Activated B cell treated with CpG ODN at 0.5 μM for 24 hours (primary cell): ENCODE data around the gene CST5. TPM values are rescaled to one million over a fixed set of nuclear protein-coding genes. Genes with fewer than 3 reads are reported as not detected.

Experiments used
- ATAC-seq: fragments of 200-7000 bp; cut with Tn5 transposase; one replicate; pipeline ENCODE4 v1.10.0; 2021; ENCODE audit warnings: low read depth, mild to moderate bottlenecking, moderate library complexity
- CTCF ChIA-PET: fragments of 350-600 bp; sonication (Branson Sonifier 250); formaldehyde crosslinking; loops from one replicate; lab custom pipeline; 2021; ENCODE audit warnings: antibody characterized with exemption; lab: Charles Lee
- POLR2A ChIA-PET: fragments of 350-600 bp; sonication (Branson Sonifier 250); formaldehyde crosslinking; loops from one replicate; lab custom pipeline; 2021; ENCODE audit warnings: antibody characterized with exemption; lab: Charles Lee
- DNase-seq: peaks from one replicate; pipeline ENCODE4 v3.0.0; 2022
- H3K27ac Mint-ChIP-seq: one replicate; pipeline ENCODE4 v1.8.0; 2020; ENCODE audit warnings: mixed read lengths
- H3K27me3 Mint-ChIP-seq: one replicate; pipeline ENCODE4 v1.8.0; 2021; ENCODE audit warnings: mixed read lengths
- H3K36me3 Mint-ChIP-seq: one replicate; pipeline ENCODE4 v1.8.0; 2021; ENCODE audit warnings: low read depth, mixed read lengths
- H3K4me1 Mint-ChIP-seq: one replicate; pipeline ENCODE4 v1.8.0; 2021; ENCODE audit warnings: mixed read lengths
- H3K4me3 Mint-ChIP-seq: one replicate; pipeline ENCODE4 v1.8.0; 2020; ENCODE audit warnings: mild to moderate bottlenecking, mixed read lengths
- H3K9me3 Mint-ChIP-seq: one replicate; pipeline ENCODE4 v1.8.0; 2020; ENCODE audit warnings: mixed read lengths
- intact Hi-C: fragments of 100-400 bp; cut with micrococcal nuclease; formaldehyde crosslinking; loops from one replicate; pipeline ENCODE4 v1.15.1; 2024
- total RNA-seq: library from RNA; stranded (reverse); gene quantifications from 2 replicates; pipeline ENCODE4 v1.2.3, GENCODE V29; 2022
- TF ChIP-seq, protein P1 (sequence below): fragments of 200-600 bp; IDR thresholded peaks from one replicate; pipeline ENCODE4 v1.8.0; 2022; ENCODE audit warnings: antibody characterized with exemption, mild to moderate bottlenecking

The CST5 gene, protein sequence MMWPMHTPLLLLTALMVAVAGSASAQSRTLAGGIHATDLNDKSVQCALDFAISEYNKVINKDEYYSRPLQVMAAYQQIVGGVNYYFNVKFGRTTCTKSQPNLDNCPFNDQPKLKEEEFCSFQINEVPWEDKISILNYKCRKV
- total RNA-seq: not detected in 2 replicates

DNA sequence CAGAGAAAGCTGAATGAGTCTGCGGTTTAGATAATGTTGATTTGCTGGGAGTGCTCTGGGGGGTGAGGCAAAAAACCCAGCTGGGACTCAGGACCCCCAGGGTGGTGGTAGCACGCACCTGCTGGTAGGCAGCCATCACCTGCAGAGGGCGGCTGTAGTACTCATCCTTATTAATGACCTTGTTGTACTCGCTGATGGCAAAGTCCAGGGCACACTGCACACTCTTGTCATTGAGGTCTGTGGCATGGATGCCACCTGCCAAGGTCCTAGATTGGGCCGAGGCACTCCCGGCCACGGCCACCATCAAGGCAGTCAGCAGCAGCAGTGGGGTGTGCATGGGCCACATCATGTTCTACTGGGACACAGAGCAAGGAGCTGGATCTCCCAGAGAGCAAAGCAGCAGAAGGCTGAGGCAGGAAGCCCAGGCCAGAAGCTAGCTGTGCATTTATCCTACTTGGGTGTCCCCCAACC lies at the start of gene CST5:
CST5 (minus strand) TSS at position 421 of the 471 bp plus-strand sequence; CDS start at position 349, 72 bp downstream.
- no peak within 1 kb of the TSS for H3K4me3 Mint-ChIP-seq

DNA sequence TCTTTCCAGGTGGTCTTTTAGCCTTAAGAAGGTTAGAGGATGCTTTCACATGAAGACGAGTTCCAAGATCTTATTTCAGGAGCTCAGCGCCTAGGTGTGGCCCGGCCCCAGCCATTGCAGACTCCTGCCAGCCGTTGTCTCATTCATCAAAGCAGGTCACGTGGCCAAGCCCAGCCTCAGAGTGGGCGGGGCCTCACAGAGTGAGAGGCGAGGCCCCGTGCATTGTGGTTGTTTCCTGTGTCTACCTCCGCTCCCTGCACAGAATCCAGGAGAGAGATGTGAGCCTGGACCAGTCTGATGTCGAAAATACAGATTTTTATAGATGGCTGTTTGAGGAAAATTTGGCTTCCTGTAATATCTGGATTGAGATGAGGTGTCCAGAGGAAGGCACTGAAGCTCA lies 49.2 kb upstream of the CST5 start:
- TF ChIP-seq, protein P1, sequence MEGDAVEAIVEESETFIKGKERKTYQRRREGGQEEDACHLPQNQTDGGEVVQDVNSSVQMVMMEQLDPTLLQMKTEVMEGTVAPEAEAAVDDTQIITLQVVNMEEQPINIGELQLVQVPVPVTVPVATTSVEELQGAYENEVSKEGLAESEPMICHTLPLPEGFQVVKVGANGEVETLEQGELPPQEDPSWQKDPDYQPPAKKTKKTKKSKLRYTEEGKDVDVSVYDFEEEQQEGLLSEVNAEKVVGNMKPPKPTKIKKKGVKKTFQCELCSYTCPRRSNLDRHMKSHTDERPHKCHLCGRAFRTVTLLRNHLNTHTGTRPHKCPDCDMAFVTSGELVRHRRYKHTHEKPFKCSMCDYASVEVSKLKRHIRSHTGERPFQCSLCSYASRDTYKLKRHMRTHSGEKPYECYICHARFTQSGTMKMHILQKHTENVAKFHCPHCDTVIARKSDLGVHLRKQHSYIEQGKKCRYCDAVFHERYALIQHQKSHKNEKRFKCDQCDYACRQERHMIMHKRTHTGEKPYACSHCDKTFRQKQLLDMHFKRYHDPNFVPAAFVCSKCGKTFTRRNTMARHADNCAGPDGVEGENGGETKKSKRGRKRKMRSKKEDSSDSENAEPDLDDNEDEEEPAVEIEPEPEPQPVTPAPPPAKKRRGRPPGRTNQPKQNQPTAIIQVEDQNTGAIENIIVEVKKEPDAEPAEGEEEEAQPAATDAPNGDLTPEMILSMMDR: no peak
- no peaks in the 10 kb centered on the region for H3K27me3 Mint-ChIP-seq
- intact Hi-C loops: no loop called here
- H3K9me3 Mint-ChIP-seq: no peaks in the 10 kb centered on the region
- no peak overlapping the region for H3K4me3 Mint-ChIP-seq
- no peaks in the 10 kb centered on the region for H3K4me1 Mint-ChIP-seq
- no peaks in the 10 kb centered on the region for H3K36me3 Mint-ChIP-seq
- no peak overlapping the region for H3K27ac Mint-ChIP-seq
- ChIA-PET CTCF (no interaction called here), POLR2A (no interaction called here)
- ATAC-seq (no peak), DNase-seq (no peak)

More for the DNA sequence above, at the start of gene CST5:
- TF ChIP-seq, protein P1: no peak
- no peaks in the 10 kb centered on the region for H3K9me3 Mint-ChIP-seq
- ATAC-seq (no peak), DNase-seq (no peak)
- intact Hi-C loops: no loop called here
- H3K27me3 Mint-ChIP-seq: no peaks in the 10 kb centered on the region
- CTCF ChIA-PET: no interaction called here
- POLR2A ChIA-PET: no interaction called here
- H3K27ac Mint-ChIP-seq: no peak within 1 kb of the TSS
- peaks cover 2% of the 10 kb centered on the region for H3K4me1 Mint-ChIP-seq
- no peaks in the 10 kb centered on the region for H3K36me3 Mint-ChIP-seq

DNA sequence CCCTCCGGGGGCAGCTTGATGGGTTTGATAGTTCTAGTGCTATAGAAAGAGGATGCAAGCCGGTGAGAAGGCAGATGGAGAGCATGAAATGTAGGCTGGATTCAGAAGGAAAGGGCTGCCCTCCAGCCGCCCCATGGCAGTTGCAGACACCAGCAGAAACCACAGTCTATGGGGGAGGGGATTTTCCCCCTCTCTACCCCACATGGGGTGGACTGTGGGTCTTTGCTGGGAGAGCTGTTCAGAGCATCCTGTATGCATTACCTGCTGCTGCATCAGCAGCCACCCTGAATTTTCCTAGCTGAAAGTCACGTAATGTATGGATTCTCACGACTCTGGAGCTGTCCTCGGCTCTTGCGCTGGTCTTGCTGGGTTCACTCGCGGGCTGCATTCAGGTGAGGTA lies 48.8 kb upstream of the CST5 start:
- TF ChIP-seq, protein P1: no peak
- Mint-ChIP-seq H3K36me3 (no peaks in the 10 kb centered on the region), H3K9me3 (no peaks in the 10 kb centered on the region), H3K27ac (no peak overlapping the region), H3K27me3 (no peaks in the 10 kb centered on the region), H3K4me3 (no peak overlapping the region), H3K4me1 (no peaks in the 10 kb centered on the region)
- DNase-seq (no peak), ATAC-seq (no peak)
- intact Hi-C loops: no loop called here
- ChIA-PET POLR2A (no interaction called here), CTCF (no interaction called here)

DNA sequence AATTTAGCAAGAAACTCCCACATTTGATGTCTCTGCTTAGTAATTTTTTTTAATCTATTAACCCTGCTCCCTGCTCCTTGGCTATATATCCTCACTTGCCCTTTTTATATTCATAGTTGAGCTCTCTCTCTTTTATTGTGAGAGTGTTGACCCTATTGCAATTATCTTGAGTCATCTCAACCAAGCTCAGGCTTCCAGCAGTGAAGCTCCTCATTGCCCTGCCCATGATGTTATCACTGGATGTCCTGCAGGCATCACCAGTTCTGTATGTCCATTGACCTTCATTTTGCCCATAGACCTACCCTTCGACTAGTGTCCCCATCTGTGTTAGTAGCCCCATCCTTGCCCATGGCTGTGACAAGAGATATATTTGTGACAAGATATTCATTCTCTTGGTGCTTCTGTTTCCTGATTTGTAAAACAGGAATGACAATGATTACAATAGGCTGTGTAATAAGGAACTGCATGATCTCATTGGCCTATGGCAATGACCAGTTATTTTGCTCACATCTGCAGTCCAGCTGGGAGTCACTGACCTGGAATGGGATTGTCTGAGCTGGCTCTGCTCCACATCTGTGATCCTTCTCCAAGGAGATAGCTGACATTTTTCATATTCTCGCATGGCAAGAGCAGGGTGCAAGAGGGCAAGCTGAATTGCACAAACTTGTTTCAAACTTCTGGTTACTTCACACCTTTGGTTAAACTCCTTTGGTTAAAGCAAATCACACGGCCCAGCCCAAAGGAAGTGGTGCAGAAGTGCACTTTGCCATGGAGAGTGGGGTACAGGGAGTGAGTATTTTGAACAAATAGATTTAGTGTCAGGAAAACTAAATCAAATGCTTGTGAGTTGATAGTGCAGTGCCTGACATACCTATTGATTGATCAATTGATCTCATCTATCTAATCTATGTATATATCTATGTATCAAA lies 47.7 kb upstream of the CST5 start:
- no peaks in the 10 kb centered on the region for H3K36me3 Mint-ChIP-seq
- H3K27me3 Mint-ChIP-seq: no peaks in the 10 kb centered on the region
- ATAC-seq: no peak
- TF ChIP-seq, protein P1: no peak
- ChIA-PET CTCF (no interaction called here), POLR2A (no interaction called here)
- intact Hi-C loops: no loop called here
- no peak for DNase-seq
- H3K4me3 Mint-ChIP-seq: no peak overlapping the region
- H3K9me3 Mint-ChIP-seq: no peaks in the 10 kb centered on the region
- H3K27ac Mint-ChIP-seq: no peak overlapping the region
- no peaks in the 10 kb centered on the region for H3K4me1 Mint-ChIP-seq

DNA sequence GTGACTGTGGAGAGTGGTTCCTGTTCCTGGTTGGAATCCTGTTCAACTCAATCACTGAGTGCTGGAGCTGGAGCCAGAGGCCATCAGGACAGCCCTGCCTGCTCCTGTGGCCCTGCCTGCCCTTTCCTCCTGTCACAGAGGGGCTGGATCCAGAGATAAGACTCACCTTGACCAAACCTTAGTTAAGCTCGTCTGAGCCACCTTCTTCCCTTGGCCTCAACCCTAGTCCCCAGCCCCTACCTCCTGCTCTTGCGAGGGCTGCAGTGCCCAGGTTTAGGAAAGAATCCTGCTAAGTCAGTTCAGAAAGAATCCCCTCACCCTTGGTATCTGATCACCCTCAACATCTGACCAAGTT lies 47.0 kb upstream of the CST5 start:
- ChIA-PET POLR2A (no interaction called here), CTCF (no interaction called here)
- H3K4me3 Mint-ChIP-seq: no peak overlapping the region
- no peak for ATAC-seq
- H3K27me3 Mint-ChIP-seq: no peaks in the 10 kb centered on the region
- no peaks in the 10 kb centered on the region for H3K36me3 Mint-ChIP-seq
- DNase-seq: no peak
- intact Hi-C loops: no loop called here
- H3K9me3 Mint-ChIP-seq: no peaks in the 10 kb centered on the region
- TF ChIP-seq, protein P1: no peak
- no peaks in the 10 kb centered on the region for H3K4me1 Mint-ChIP-seq
- no peak overlapping the region for H3K27ac Mint-ChIP-seq
